Measurements from ENCODE around the gene SLC12A7.

SLC12A7 gene

DNA sequence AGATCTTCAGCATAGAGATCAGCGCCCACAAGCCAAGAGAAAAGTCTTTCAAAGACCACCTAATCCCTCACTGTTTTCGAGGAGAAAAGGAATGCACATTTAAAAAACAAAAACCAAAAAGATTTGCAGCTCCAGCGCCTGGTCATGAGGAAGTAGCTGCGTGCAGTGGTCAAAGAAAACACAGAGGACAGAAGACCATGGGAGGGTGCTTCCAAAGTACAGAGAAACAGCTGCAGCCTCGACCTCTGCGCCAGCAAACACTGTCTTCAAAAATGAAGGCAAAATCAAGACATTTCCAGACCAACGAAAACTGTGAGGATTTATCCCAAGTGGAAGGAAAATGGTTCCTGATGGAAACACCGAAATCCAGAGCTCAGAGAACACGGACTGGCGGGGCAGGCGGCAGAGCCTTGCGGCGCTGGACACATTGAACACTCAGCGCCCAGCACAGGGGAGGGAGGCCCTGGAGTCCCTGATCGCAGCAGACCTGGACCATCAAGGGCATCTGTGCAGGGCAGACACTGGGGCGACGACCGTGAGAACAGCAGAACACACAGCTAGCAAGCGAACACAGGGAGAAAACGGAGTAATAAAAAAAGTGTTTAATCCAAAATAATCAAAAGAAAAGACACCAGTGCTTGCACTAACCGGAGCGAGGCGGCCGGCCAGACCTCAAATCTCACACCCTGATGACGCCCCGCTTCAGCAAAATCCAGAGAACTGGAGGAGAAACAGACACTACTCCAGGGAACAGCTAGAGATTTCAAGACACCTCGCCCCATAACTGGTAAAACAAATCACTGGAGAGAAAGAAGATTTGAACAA, 12.6 kb upstream of the SLC12A7 start:
- H3K4me3 ChIP-seq (ENCODE audit: low read depth, low read length) = no peak overlapping the region
- no peak for DNase-seq (ENCODE audit: low read depth)

DNA sequence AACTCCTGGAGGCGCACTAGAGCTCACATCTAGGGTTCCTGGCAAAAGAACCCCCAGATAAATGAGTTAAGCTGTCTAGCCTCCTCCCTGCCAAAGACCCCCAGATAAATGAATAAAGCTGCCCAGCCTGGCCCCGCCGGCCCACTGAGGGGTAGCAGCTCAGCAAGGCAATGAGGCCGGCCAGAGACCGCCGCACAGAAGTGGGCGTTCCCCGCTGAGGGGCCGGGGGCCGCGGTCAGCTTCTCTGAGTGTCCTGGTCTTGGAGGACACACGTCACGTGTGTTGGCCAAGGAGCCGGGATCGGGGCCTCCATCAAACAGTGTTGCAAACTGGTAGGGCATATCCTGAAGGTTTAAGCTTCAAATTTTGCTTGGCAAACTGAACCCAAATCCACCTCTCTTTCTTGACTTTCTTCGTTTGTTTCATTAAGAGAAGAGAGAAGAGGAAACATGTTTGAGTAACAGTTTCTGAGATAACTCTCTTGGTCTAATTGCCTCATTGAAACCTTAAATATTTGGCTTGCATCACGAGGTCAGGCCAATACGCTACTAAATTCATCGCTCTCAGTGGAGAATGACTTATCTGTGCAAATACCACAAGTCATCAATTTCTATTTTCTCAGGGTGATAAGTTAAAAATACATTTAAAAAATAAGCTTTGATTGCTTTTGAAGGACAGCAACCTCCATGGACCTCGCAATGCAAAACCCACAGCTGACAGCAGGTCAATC, 11.7 kb upstream of the SLC12A7 start:
- TF ChIP-seq, protein P1, sequence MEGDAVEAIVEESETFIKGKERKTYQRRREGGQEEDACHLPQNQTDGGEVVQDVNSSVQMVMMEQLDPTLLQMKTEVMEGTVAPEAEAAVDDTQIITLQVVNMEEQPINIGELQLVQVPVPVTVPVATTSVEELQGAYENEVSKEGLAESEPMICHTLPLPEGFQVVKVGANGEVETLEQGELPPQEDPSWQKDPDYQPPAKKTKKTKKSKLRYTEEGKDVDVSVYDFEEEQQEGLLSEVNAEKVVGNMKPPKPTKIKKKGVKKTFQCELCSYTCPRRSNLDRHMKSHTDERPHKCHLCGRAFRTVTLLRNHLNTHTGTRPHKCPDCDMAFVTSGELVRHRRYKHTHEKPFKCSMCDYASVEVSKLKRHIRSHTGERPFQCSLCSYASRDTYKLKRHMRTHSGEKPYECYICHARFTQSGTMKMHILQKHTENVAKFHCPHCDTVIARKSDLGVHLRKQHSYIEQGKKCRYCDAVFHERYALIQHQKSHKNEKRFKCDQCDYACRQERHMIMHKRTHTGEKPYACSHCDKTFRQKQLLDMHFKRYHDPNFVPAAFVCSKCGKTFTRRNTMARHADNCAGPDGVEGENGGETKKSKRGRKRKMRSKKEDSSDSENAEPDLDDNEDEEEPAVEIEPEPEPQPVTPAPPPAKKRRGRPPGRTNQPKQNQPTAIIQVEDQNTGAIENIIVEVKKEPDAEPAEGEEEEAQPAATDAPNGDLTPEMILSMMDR (conservative IDR thresholded peaks at IDR 0.05; ENCODE audit: low read depth, low read length) = no peak
- no peak for DNase-seq (ENCODE audit: low read depth)
- no peak overlapping the region for H3K4me3 ChIP-seq (ENCODE audit: low read depth, low read length)

More for the DNA sequence above, 12.6 kb upstream of the SLC12A7 start:
- TF ChIP-seq, protein P1 (conservative IDR thresholded peaks at IDR 0.05; ENCODE audit: low read depth, low read length) = no peak

DNA sequence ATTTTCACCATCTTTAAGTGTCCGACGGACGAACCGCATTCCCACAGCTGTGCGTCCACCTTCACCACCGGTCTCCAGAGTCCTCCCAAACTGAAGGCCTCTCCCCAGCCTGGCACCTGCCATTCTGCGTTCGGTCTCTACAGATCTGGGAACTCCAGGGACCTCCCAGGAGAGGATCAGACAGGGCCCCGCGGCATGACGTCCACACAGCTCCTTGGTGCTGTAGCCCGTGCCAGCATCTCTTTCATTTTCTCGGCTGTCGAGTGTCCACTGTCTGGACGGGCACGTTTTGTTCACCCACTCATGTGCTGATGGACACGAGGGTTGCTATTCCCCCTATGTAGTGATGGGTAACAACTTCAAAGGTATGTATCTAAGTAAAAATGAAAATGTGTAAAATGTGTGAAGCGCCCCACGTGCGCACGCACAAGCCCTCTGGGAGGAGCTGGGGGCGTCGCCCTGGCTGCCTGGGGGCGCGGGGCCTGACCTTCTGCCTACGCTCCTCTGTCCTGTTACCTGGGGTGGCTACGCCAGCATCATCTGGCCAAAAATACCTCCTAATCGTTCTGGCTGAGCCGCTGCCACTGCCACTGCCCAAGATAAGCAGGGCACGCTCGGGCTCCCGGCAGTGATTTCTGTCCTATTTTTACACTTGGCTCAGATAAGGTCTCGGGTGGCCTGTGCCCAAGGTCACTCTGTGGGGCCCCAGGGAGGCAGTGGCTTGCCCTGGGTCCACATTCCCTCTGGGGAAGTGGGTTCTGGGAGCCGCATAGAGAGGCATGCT, 10.8 kb upstream of the SLC12A7 start:
- H3K4me3 ChIP-seq (ENCODE audit: low read depth, low read length) = no peak overlapping the region
- DNase-seq (ENCODE audit: low read depth) = no peak
- TF ChIP-seq, protein P1 (conservative IDR thresholded peaks at IDR 0.05; ENCODE audit: low read depth, low read length) = no peak

DNA sequence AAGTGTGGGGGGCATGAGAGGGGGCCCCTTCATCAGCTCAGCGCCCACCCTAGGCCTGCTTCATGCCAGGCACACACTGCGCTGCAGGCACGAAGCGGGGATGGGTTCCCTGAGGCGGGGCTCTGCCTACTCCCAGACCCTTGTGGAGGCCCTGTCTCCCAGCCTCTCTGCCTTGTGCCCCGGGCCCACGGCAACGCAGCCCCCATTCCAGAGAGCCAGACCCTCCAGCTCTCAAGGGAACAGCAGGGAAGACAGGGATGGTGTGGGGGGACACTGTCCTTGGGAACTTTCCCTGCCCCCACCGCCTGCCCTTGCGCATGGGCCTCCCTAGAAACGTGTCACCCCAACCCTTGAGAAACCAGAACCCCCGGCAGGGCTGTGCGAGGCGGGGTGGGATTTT, 10.0 kb upstream of the SLC12A7 start:
- TF ChIP-seq, protein P1 (conservative IDR thresholded peaks at IDR 0.05; ENCODE audit: low read depth, low read length) = no peak
- no peak overlapping the region for H3K4me3 ChIP-seq (ENCODE audit: low read depth, low read length)
- DNase-seq (ENCODE audit: low read depth) = no peak

DNA sequence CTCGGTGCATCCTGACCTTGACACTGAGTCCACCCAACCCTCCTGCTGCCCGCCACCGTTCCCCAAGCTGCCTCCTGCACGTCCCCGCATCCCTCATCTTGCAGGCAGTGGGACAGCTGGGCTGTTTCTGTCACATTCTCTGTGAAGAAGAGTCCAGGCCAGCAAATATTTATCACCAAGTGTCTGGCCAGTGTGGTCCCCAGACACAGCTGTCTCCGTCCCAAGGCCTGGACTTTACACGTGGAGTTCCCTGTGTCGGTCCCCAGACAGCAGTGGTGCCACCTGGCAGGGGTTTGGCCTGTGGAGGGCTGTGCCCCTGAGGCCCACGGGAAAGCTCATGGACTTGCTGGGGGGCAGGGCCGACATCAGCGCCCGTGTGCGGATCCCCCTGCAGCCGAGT, 9.2 kb upstream of the SLC12A7 start:
- TF ChIP-seq, protein P1 (conservative IDR thresholded peaks at IDR 0.05; ENCODE audit: low read depth, low read length) = no peak
- no peak for DNase-seq (ENCODE audit: low read depth)
- no peak overlapping the region for H3K4me3 ChIP-seq (ENCODE audit: low read depth, low read length)

DNA sequence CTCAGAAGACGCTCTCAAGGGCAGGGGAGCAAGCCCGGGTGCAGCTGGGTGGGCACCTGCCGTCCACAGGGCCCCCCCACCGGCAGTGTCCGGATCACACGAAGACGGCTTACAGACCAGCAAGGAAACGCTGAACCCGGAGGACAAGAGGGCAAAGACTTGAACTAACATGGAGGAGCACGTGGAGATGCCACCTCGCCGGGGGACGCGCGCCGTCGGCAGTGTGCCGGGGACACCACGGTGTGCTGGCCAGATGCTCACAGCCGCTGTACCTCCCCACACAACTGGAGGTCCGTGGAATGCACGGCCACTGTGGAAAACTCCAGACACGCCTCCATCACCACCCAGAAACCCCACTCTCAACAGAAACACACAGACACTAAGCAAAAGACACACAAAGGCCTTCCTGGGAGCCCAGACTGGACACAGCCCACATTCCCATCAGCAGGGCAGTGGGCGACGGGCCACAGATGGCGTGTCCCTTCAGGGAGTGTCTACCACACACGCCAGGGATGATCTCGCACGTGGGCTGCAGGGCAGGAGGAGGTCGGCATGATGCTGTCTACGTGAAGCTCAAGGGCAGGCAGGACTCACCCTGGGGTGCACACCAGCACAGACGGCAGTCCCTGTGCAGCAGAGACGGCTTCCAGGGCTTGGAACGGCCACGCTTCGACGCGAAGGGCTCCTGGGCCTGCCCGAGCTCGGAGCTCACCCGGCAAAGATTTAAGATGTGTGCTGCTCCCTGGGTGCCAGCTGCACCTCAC, 8.6 kb upstream of the SLC12A7 start:
- no peak for DNase-seq (ENCODE audit: low read depth)
- H3K4me3 ChIP-seq (ENCODE audit: low read depth, low read length) = no peak overlapping the region
- TF ChIP-seq, protein P1 (conservative IDR thresholded peaks at IDR 0.05; ENCODE audit: low read depth, low read length) = no peak
